ENCODE results near the gene AKT3.

DNA sequence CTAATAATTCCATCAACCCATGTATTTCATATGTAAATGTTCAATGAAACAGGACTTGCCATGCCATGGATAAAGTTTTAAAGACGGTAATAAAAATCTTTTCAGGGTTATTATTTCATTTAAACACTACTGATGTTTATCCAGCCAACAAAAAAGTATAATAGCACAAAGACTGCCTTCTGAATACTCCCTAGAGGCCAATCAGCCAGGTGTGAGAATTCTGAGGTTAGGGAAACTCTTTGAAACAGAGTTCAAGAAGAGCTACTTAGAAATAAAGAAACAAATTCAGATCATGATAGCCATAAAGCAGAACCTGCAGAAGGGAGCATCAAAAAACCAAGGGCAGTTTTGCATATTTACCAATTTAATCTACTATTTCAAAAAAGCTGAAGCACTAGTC is 48.7 kb downstream of the AKT3 start:
- TF ChIP-seq, protein P1, sequence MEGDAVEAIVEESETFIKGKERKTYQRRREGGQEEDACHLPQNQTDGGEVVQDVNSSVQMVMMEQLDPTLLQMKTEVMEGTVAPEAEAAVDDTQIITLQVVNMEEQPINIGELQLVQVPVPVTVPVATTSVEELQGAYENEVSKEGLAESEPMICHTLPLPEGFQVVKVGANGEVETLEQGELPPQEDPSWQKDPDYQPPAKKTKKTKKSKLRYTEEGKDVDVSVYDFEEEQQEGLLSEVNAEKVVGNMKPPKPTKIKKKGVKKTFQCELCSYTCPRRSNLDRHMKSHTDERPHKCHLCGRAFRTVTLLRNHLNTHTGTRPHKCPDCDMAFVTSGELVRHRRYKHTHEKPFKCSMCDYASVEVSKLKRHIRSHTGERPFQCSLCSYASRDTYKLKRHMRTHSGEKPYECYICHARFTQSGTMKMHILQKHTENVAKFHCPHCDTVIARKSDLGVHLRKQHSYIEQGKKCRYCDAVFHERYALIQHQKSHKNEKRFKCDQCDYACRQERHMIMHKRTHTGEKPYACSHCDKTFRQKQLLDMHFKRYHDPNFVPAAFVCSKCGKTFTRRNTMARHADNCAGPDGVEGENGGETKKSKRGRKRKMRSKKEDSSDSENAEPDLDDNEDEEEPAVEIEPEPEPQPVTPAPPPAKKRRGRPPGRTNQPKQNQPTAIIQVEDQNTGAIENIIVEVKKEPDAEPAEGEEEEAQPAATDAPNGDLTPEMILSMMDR (conservative IDR thresholded peaks at IDR 0.05; ENCODE audit: low read depth in 2 of 2), result no peak
- TF ChIP-seq EZH2 (IDR thresholded peaks at IDR 0.05; ENCODE audit: low read depth, unreplicated experiment) (no peak), EZH2phosphoT487 (IDR thresholded peaks at IDR 0.05; ENCODE audit: unreplicated experiment) (no peak), POLR2AphosphoS5 (IDR thresholded peaks at IDR 0.05; ENCODE audit: low read depth) (no peak), CREB1 (CRISPR knock-in tag; IDR thresholded peaks at IDR 0.05; ENCODE audit: low read depth) (no peak), STAT1 (IDR thresholded peaks at IDR 0.05; ENCODE audit: unreplicated experiment) (no peak), JUNB (IDR thresholded peaks at IDR 0.05; ENCODE audit: unreplicated experiment) (no peak), ZNF331 (CRISPR knock-in tag; IDR thresholded peaks at IDR 0.05; ENCODE audit: low read depth) (no peak), ZNF114 (CRISPR knock-in tag; IDR thresholded peaks at IDR 0.05) (no peak), NANOG (IDR thresholded peaks at IDR 0.05; ENCODE audit: borderline replicate concordance) (no peak)
- TF ChIP-seq, protein P2, sequence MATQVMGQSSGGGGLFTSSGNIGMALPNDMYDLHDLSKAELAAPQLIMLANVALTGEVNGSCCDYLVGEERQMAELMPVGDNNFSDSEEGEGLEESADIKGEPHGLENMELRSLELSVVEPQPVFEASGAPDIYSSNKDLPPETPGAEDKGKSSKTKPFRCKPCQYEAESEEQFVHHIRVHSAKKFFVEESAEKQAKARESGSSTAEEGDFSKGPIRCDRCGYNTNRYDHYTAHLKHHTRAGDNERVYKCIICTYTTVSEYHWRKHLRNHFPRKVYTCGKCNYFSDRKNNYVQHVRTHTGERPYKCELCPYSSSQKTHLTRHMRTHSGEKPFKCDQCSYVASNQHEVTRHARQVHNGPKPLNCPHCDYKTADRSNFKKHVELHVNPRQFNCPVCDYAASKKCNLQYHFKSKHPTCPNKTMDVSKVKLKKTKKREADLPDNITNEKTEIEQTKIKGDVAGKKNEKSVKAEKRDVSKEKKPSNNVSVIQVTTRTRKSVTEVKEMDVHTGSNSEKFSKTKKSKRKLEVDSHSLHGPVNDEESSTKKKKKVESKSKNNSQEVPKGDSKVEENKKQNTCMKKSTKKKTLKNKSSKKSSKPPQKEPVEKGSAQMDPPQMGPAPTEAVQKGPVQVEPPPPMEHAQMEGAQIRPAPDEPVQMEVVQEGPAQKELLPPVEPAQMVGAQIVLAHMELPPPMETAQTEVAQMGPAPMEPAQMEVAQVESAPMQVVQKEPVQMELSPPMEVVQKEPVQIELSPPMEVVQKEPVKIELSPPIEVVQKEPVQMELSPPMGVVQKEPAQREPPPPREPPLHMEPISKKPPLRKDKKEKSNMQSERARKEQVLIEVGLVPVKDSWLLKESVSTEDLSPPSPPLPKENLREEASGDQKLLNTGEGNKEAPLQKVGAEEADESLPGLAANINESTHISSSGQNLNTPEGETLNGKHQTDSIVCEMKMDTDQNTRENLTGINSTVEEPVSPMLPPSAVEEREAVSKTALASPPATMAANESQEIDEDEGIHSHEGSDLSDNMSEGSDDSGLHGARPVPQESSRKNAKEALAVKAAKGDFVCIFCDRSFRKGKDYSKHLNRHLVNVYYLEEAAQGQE (IDR thresholded peaks at IDR 0.05; ENCODE audit: unreplicated experiment), result no peak
- TF ChIP-seq, protein P3, sequence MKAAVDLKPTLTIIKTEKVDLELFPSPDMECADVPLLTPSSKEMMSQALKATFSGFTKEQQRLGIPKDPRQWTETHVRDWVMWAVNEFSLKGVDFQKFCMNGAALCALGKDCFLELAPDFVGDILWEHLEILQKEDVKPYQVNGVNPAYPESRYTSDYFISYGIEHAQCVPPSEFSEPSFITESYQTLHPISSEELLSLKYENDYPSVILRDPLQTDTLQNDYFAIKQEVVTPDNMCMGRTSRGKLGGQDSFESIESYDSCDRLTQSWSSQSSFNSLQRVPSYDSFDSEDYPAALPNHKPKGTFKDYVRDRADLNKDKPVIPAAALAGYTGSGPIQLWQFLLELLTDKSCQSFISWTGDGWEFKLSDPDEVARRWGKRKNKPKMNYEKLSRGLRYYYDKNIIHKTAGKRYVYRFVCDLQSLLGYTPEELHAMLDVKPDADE (IDR thresholded peaks at IDR 0.05), result no peak
- TF ChIP-seq, protein P4, sequence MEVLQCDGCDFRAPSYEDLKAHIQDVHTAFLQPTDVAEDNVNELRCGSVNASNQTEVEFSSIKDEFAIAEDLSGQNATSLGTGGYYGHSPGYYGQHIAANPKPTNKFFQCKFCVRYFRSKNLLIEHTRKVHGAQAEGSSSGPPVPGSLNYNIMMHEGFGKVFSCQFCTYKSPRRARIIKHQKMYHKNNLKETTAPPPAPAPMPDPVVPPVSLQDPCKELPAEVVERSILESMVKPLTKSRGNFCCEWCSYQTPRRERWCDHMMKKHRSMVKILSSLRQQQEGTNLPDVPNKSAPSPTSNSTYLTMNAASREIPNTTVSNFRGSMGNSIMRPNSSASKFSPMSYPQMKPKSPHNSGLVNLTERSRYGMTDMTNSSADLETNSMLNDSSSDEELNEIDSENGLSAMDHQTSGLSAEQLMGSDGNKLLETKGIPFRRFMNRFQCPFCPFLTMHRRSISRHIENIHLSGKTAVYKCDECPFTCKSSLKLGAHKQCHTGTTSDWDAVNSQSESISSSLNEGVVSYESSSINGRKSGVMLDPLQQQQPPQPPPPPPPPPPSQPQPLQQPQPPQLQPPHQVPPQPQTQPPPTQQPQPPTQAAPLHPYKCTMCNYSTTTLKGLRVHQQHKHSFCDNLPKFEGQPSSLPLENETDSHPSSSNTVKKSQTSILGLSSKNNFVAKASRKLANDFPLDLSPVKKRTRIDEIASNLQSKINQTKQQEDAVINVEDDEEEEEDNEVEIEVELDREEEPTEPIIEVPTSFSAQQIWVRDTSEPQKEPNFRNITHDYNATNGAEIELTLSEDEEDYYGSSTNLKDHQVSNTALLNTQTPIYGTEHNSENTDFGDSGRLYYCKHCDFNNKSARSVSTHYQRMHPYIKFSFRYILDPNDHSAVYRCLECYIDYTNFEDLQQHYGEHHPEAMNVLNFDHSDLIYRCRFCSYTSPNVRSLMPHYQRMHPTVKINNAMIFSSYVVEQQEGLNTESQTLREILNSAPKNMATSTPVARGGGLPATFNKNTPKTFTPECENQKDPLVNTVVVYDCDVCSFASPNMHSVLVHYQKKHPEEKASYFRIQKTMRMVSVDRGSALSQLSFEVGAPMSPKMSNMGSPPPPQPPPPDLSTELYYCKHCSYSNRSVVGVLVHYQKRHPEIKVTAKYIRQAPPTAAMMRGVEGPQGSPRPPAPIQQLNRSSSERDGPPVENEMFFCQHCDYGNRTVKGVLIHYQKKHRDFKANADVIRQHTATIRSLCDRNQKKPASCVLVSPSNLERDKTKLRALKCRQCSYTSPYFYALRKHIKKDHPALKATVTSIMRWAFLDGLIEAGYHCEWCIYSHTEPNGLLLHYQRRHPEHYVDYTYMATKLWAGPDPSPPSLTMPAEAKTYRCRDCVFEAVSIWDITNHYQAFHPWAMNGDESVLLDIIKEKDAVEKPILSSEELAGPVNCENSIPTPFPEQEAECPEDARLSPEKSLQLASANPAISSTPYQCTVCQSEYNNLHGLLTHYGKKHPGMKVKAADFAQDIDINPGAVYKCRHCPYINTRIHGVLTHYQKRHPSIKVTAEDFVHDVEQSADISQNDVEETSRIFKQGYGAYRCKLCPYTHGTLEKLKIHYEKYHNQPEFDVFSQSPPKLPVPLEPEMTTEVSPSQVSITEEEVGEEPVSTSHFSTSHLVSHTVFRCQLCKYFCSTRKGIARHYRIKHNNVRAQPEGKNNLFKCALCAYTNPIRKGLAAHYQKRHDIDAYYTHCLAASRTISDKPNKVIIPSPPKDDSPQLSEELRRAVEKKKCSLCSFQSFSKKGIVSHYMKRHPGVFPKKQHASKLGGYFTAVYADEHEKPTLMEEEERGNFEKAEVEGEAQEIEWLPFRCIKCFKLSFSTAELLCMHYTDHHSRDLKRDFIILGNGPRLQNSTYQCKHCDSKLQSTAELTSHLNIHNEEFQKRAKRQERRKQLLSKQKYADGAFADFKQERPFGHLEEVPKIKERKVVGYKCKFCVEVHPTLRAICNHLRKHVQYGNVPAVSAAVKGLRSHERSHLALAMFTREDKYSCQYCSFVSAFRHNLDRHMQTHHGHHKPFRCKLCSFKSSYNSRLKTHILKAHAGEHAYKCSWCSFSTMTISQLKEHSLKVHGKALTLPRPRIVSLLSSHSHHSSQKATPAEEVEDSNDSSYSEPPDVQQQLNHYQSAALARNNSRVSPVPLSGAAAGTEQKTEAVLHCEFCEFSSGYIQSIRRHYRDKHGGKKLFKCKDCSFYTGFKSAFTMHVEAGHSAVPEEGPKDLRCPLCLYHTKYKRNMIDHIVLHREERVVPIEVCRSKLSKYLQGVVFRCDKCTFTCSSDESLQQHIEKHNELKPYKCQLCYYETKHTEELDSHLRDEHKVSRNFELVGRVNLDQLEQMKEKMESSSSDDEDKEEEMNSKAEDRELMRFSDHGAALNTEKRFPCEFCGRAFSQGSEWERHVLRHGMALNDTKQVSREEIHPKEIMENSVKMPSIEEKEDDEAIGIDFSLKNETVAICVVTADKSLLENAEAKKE (CRISPR knock-in tag; IDR thresholded peaks at IDR 0.05), result no peak

Measured in GM23338 (cell line).